ENCODE data around the gene GPR27.

- TF ChIP-seq CTCF (IDR thresholded peaks at IDR 0.05; ENCODE audit: low read depth, low read length, missing input control) (no peak), YY1 (IDR thresholded peaks at IDR 0.05) (no peak), HNF4A (conservative IDR thresholded peaks at IDR 0.05) (no peak)
Observed at GRCh38 chr3:71759401-71759800, 5.7 kb downstream of the GPR27 start.

Measured in liver (tissue), 3 donors.